ENCODE data around the gene YEATS2.

The YEATS2 gene

GRCh38 chr3:183711516-183711915 is 13.9 kb downstream of the YEATS2 start:
- DNase-seq (ENCODE audit: low read depth) = no peak
- TF ChIP-seq, protein P1, sequence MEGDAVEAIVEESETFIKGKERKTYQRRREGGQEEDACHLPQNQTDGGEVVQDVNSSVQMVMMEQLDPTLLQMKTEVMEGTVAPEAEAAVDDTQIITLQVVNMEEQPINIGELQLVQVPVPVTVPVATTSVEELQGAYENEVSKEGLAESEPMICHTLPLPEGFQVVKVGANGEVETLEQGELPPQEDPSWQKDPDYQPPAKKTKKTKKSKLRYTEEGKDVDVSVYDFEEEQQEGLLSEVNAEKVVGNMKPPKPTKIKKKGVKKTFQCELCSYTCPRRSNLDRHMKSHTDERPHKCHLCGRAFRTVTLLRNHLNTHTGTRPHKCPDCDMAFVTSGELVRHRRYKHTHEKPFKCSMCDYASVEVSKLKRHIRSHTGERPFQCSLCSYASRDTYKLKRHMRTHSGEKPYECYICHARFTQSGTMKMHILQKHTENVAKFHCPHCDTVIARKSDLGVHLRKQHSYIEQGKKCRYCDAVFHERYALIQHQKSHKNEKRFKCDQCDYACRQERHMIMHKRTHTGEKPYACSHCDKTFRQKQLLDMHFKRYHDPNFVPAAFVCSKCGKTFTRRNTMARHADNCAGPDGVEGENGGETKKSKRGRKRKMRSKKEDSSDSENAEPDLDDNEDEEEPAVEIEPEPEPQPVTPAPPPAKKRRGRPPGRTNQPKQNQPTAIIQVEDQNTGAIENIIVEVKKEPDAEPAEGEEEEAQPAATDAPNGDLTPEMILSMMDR (conservative IDR thresholded peaks at IDR 0.05; ENCODE audit: low read length) = no peak
- no peak overlapping the region for H3K4me3 ChIP-seq (ENCODE audit: low read length)

DNA sequence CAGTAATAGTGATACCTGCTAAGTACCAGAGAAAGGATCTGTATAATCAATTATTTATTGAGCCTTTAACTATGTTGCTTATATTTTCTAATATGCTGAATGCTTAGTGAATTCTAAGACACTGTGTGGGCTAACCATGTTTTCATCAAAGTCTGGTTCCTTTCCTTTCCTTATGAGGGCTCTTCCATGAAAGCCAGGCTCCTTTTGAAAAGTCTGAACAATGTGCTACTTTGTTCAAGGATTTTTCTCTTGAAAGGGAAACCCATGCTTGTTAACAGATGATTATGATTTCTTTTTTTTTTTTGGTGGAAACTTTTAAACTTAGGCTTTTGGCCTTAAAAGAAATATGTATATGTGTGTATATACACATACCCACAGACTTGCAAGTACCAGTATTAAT is 17.0 kb downstream of the YEATS2 start:
- TF ChIP-seq, protein P1 (conservative IDR thresholded peaks at IDR 0.05; ENCODE audit: low read length) = no peak
- H3K4me3 ChIP-seq (ENCODE audit: low read length) = no peak overlapping the region
- DNase-seq (ENCODE audit: low read depth) = no peak

GRCh38 chr3:183718012-183718411 is 20.4 kb downstream of the YEATS2 start:
- TF ChIP-seq, protein P1 (conservative IDR thresholded peaks at IDR 0.05; ENCODE audit: low read length) = no peak
- DNase-seq (ENCODE audit: low read depth) = no peak
- no peak overlapping the region for H3K4me3 ChIP-seq (ENCODE audit: low read length)

DNA sequence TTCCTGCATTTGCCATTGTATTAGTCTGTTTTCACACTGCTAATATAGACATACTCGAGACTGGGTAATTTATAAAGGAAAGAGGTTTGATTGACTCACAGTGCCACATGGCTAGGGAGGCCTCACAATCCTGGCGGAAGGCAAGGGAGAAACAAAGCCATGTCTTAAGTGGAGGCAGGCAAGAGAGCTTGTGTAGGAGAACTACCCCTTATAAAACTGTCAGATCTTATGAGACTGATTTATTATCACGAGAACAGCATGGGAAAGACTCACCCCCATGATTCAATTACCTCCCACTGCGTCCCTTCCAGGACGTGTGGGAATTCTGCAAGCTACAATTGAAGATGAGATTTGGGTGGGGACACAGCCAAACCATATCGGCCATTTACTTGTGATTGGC is 27.8 kb downstream of the YEATS2 start:
- TF ChIP-seq, protein P1 (conservative IDR thresholded peaks at IDR 0.05; ENCODE audit: low read length) = no peak
- no peak overlapping the region for H3K4me3 ChIP-seq (ENCODE audit: low read length)
- DNase-seq (ENCODE audit: low read depth) = no peak

- no peak for DNase-seq (ENCODE audit: low read depth)
- H3K4me3 ChIP-seq (ENCODE audit: low read length) = no peak overlapping the region
- TF ChIP-seq, protein P1 (conservative IDR thresholded peaks at IDR 0.05; ENCODE audit: low read length) = no peak
Observed at GRCh38 chr3:183728204-183728603, 30.6 kb downstream of the YEATS2 start.

GRCh38 chr3:183730361-183730760 is 32.8 kb downstream of the YEATS2 start:
- no peak overlapping the region for H3K4me3 ChIP-seq (ENCODE audit: low read length)
- no peak for DNase-seq (ENCODE audit: low read depth)
- TF ChIP-seq, protein P1 (conservative IDR thresholded peaks at IDR 0.05; ENCODE audit: low read length) = no peak

- no peak overlapping the region for H3K4me3 ChIP-seq (ENCODE audit: low read length)
- DNase-seq (ENCODE audit: low read depth) = no peak
- TF ChIP-seq, protein P1 (conservative IDR thresholded peaks at IDR 0.05; ENCODE audit: low read length) = no peak
Observed at GRCh38 chr3:183731611-183732010, 34.0 kb downstream of the YEATS2 start.
